ENCODE results near the gene PCBP3. TPM values are rescaled to one million over a fixed set of nuclear protein-coding genes. Genes with fewer than 3 reads are reported as not detected.
"Not testable (repeated sequence)": the region's sequence is repeated elsewhere in the genome, so short reads cannot be mapped to it uniquely, and the experiment has no call there.

PCBP3 gene
- total RNA-seq, 1 experiment from 2014 or later: not detected

DNA sequence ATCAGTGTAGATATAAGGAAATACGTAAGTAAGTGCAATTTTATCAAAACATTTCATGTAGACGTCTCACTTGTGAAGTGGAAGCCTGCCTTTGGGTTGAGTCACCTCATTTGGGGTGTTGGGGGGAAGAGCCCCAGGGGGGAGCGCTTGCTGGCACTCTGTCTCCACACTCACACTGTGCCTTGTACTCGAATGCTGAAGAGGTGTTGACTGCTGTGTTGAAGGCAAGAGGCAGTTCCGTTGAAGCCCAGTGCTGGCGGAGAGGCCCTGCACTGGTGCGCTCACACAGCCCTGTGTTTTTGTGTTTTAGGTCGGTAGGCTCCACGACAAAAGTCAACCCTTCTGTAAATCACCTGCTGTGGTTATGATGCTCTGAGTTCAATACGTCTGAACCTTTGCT lies 206.1 kb downstream of the PCBP3 start:
- TF ChIP-seq, protein P1, sequence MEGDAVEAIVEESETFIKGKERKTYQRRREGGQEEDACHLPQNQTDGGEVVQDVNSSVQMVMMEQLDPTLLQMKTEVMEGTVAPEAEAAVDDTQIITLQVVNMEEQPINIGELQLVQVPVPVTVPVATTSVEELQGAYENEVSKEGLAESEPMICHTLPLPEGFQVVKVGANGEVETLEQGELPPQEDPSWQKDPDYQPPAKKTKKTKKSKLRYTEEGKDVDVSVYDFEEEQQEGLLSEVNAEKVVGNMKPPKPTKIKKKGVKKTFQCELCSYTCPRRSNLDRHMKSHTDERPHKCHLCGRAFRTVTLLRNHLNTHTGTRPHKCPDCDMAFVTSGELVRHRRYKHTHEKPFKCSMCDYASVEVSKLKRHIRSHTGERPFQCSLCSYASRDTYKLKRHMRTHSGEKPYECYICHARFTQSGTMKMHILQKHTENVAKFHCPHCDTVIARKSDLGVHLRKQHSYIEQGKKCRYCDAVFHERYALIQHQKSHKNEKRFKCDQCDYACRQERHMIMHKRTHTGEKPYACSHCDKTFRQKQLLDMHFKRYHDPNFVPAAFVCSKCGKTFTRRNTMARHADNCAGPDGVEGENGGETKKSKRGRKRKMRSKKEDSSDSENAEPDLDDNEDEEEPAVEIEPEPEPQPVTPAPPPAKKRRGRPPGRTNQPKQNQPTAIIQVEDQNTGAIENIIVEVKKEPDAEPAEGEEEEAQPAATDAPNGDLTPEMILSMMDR (conservative IDR thresholded peaks at IDR 0.05): no peak
- no peaks in the 10 kb centered on the region for H3K9me2 ChIP-seq (ENCODE audit: insufficient read depth)
- H2AFZ ChIP-seq: no peak overlapping the region
- H4K20me1 ChIP-seq (ENCODE audit: insufficient read depth): no peaks in the 10 kb centered on the region
- H3K27ac ChIP-seq: no peak overlapping the region
- POLR2A ChIA-PET (ENCODE audit: unreplicated experiment): no interaction called here
- H3K79me2 ChIP-seq (ENCODE audit: low read depth): no peaks in the 10 kb centered on the region
- CTCF ChIA-PET: no interaction called here
- no TSS peak for BruUV-seq (replicated peaks)
- no peaks in the 10 kb centered on the region for H3F3A ChIP-seq (ENCODE audit: insufficient read depth, low read depth)
- intact Hi-C loops (cut with micrococcal nuclease; ENCODE audit: unreplicated experiment): no loop called here
- no peak for DNase-seq
- H3K4me1 ChIP-seq (replicated peaks; ENCODE audit: insufficient read depth): no peaks in the 10 kb centered on the region
- H3K4me2 ChIP-seq: no peak overlapping the region
- no peaks in the 10 kb centered on the region for H3K36me3 ChIP-seq (ENCODE audit: low read depth)
- H3K9me3 ChIP-seq (ENCODE audit: insufficient read depth, low read depth): no peaks in the 10 kb centered on the region
- H3K27me3 ChIP-seq (ENCODE audit: insufficient read depth, low read depth): peaks cover 24% of the 10 kb centered on the region
- no peak overlapping the region for H3K4me3 ChIP-seq

DNA sequence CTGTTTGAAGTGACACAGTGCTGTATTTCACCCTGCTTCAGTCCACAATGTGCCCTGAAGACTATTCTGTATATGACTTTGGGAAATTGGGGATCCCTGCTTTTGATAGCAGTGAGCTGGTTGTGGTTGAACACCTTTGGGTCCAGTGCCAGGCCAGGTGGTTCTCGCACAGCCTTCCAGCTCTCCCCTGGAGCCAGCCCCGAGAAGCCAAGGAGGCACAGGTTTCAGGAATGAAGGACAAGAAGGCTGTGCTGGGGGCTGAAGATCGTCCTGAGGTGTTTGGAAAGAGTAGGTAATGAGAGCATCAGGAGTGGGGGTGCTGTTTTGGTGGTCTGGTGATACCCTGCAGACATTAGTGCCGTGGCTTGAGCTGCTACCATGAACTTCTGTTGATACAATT lies 206.7 kb downstream of the PCBP3 start:
- H3K36me3 ChIP-seq (ENCODE audit: low read depth): no peaks in the 10 kb centered on the region
- no peak for DNase-seq
- no peaks in the 10 kb centered on the region for H3K9me2 ChIP-seq (ENCODE audit: insufficient read depth)
- no peak overlapping the region for H3K4me3 ChIP-seq
- CTCF ChIA-PET: no interaction called here
- no peaks in the 10 kb centered on the region for H4K20me1 ChIP-seq (ENCODE audit: insufficient read depth)
- no peak overlapping the region for H3K27ac ChIP-seq
- POLR2A ChIA-PET (ENCODE audit: unreplicated experiment): no interaction called here
- H3K4me2 ChIP-seq: no peak overlapping the region
- no peak overlapping the region for H2AFZ ChIP-seq
- no peaks in the 10 kb centered on the region for H3K9me3 ChIP-seq (ENCODE audit: insufficient read depth, low read depth)
- H3F3A ChIP-seq (ENCODE audit: insufficient read depth, low read depth): no peaks in the 10 kb centered on the region
- no TSS peak for BruUV-seq (replicated peaks)
- TF ChIP-seq EZH2 (IDR thresholded peaks at IDR 0.05; ENCODE audit: low read depth): no peak
- TF ChIP-seq, protein P1 (conservative IDR thresholded peaks at IDR 0.05): no peak
- no peaks in the 10 kb centered on the region for H3K79me2 ChIP-seq (ENCODE audit: low read depth)
- peaks cover 25% of the 10 kb centered on the region for H3K27me3 ChIP-seq (ENCODE audit: insufficient read depth, low read depth)
- no peaks in the 10 kb centered on the region for H3K4me1 ChIP-seq (replicated peaks; ENCODE audit: insufficient read depth)
- intact Hi-C loops (cut with micrococcal nuclease; ENCODE audit: unreplicated experiment): no loop called here

DNA sequence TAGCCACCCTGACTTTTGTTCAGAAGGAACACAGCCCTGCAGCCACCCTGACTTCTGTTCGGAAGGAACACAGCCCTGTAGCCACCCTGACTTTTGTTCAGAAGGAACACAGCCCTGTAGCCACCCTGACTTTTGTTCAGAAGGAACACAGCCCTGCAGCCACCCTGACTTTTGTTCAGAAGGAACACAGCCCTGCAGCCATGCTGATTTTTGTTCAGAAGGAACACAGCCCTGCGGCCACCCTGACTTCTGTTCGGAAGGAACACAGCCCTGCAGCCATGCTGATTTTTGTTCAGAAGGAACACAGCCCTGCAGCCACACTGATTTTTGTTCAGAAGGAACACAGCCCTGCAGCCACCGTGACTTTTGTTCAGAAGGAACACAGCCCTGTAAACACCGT lies 208.9 kb downstream of the PCBP3 start:
- peaks cover 18% of the 10 kb centered on the region for H3K27me3 ChIP-seq (ENCODE audit: insufficient read depth, low read depth)
- DNase-seq; H3F3A ChIP-seq (ENCODE audit: insufficient read depth, low read depth); H3K9me3 ChIP-seq (ENCODE audit: insufficient read depth, low read depth); H3K36me3 ChIP-seq (ENCODE audit: low read depth); H3K4me1 ChIP-seq (replicated peaks; ENCODE audit: insufficient read depth); H3K79me2 ChIP-seq (ENCODE audit: low read depth); CTCF ChIA-PET; H4K20me1 ChIP-seq (ENCODE audit: insufficient read depth); H3K9me2 ChIP-seq (ENCODE audit: insufficient read depth); H3K4me2 ChIP-seq; intact Hi-C loops (cut with micrococcal nuclease; ENCODE audit: unreplicated experiment); H3K27ac ChIP-seq; H2AFZ ChIP-seq; BruUV-seq (replicated peaks); H3K4me3 ChIP-seq: not testable (repeated sequence)
- POLR2A ChIA-PET (ENCODE audit: unreplicated experiment): interaction anchor here (0.6 kb wide), 1 partner anchor 716 kb away, joined by 6 read pairs; no protein-coding TSS in a partner anchor

DNA sequence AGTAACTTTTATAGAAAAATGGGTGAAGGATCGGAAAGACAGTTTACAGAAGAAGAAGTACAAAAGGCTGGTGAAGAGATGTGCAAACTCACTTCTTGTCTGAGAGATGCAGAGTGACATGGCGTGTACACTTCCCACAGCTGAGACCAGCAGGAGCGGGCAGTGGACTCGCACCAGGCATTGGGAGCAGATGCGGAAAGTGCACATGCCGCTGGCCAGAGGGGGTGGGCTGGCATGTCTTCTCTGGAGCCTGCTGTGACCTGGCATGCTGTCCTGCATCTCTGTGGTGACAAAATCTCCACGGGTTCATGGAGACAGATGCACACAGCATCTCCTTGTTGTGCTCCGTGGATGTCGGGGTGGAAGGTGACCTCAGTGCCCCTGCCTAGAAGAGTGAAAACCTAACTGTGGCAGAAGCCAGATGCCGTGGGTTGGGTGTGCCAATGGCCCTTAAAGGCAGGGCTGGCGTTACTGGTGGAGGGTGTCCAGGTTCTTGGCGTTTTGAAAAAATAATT lies 209.4 kb downstream of the PCBP3 start:
- no peaks in the 10 kb centered on the region for H3F3A ChIP-seq (ENCODE audit: insufficient read depth, low read depth)
- H3K27ac ChIP-seq: no peak overlapping the region
- H3K9me3 ChIP-seq (ENCODE audit: insufficient read depth, low read depth): no peaks in the 10 kb centered on the region
- H3K9me2 ChIP-seq (ENCODE audit: insufficient read depth): no peaks in the 10 kb centered on the region
- no peak overlapping the region for H3K4me3 ChIP-seq
- H2AFZ ChIP-seq: no peak overlapping the region
- ChIA-PET POLR2A (ENCODE audit: unreplicated experiment) (no interaction called here), CTCF (no interaction called here)
- TF ChIP-seq, protein P1 (conservative IDR thresholded peaks at IDR 0.05): no peak
- TF ChIP-seq EZH2 (IDR thresholded peaks at IDR 0.05; ENCODE audit: low read depth): no peak
- H3K4me2 ChIP-seq: no peak overlapping the region
- H3K4me1 ChIP-seq (replicated peaks; ENCODE audit: insufficient read depth): no peaks in the 10 kb centered on the region
- no peaks in the 10 kb centered on the region for H3K36me3 ChIP-seq (ENCODE audit: low read depth)
- DNase-seq: no peak
- intact Hi-C loops (cut with micrococcal nuclease; ENCODE audit: unreplicated experiment): no loop called here
- no TSS peak for BruUV-seq (replicated peaks)
- H4K20me1 ChIP-seq (ENCODE audit: insufficient read depth): no peaks in the 10 kb centered on the region
- H3K27me3 ChIP-seq (ENCODE audit: insufficient read depth, low read depth): peaks cover 13% of the 10 kb centered on the region
- H3K79me2 ChIP-seq (ENCODE audit: low read depth): no peaks in the 10 kb centered on the region
